Body of pancreas (tissue), 4 donors: ENCODE data around the gene TNIK.

ENCODE experiments used
- CTCF ChIP-seq, 7 experiments: fragments of 450-650 bp in 4 of 7; fragments of 200-600 bp in 3 of 7; sonication (generic) in 3 of 7; IDR thresholded peaks; one replicate each; pipeline ENCODE4 v1.5.1; 2016 to 2019; ENCODE audit warnings: antibody characterized with exemption in 7 of 7
- POLR2A ChIP-seq, 3 donors: fragments of 450-650 bp; IDR thresholded peaks; one replicate each; pipeline ENCODE4 v1.6.1; 2016; ENCODE audit warnings: antibody characterized with exemption in 3 of 3, mild to moderate bottlenecking in 2 of 3

GRCh38 chr3:171347301-171348039, 112.7 kb downstream of the TNIK start:
- TF ChIP-seq CTCF (IDR thresholded peaks at IDR 0.05) (no peak), POLR2A (IDR thresholded peaks at IDR 0.05) (no peak)
